ENCODE measurements around the gene IFNA6. TPM values are rescaled to one million over a fixed set of nuclear protein-coding genes. Genes with fewer than 3 reads are reported as not detected.
"Not testable (repeated sequence)": the region's sequence is repeated elsewhere in the genome, so short reads cannot be mapped to it uniquely, and the experiment has no call there.

The IFNA6 gene
- total RNA-seq, 1 experiment from 2014 or later: not detected

- no peak for ATAC-seq
- CTCF ChIA-PET: no interaction called here
- H3K27me3 ChIP-seq (ENCODE audit: insufficient read depth, low read length): 0 out of 2 replicates have a peak, but pooled peaks cover 3% of the 10 kb centered on the region
Measured at GRCh38 chr9:21367957-21368356, 17.3 kb upstream of the IFNA6 start, which contains the start of gene IFNA13. IFNA13 (minus strand) TSS chr9:21368057; CDS start chr9:21368010, 47 bp downstream.

GRCh38 chr9:21367169-21367568 is 16.5 kb upstream of the IFNA6 start:
- H3K36me3 ChIP-seq (ENCODE audit: control insufficient read depth in 1 of 2, insufficient read depth in 2 of 2, low read length in 2 of 2); H3K4me3 ChIP-seq (replicated peaks in 1 of 2; ENCODE audit: low read depth in 1 of 2, low read length in 2 of 2); H3K4me1 ChIP-seq (ENCODE audit: control insufficient read depth in 1 of 2, insufficient read depth in 2 of 2, low read length in 2 of 2); H2AFZ ChIP-seq (ENCODE audit: low read depth, low read length, poor library complexity, severe bottlenecking); DNase-seq (ENCODE audit: low read depth, low spot score); BruUV-seq (replicated peaks); ATAC-seq; H3K9ac ChIP-seq (ENCODE audit: low read length); H3K9me3 ChIP-seq (ENCODE audit: control insufficient read depth in 1 of 2, insufficient read depth in 1 of 2, low read depth in 1 of 2, low read length in 2 of 2); H4K20me1 ChIP-seq (ENCODE audit: insufficient read depth); RAD21 ChIA-PET (ENCODE audit: low non-redundant PET in 1 of 2, low total read pairs in 2 of 2, uncharacterized antibody in 2 of 2, unreplicated experiment in 2 of 2); POLR2A ChIA-PET; H3K9me2 ChIP-seq (ENCODE audit: insufficient read depth); H3K4me2 ChIP-seq (ENCODE audit: low read length); H3K27me3 ChIP-seq (ENCODE audit: insufficient read depth, low read length); CTCF ChIA-PET; H3K79me2 ChIP-seq (ENCODE audit: insufficient read depth, low read length); intact Hi-C loops (cut with micrococcal nuclease); H3K27ac ChIP-seq (ENCODE audit: low read depth, low read length): not testable (repeated sequence)

More at GRCh38 chr9:21367957-21368356, 17.3 kb upstream of the IFNA6 start, which contains the start of gene IFNA13:
- Histone ChIP-seq H3K4me1 (ENCODE audit: control insufficient read depth in 1 of 2, insufficient read depth in 2 of 2, low read length in 2 of 2) (no peaks in the 10 kb centered on the region), H3K4me2 (ENCODE audit: low read length) (no peak within 1 kb of the TSS), H2AFZ (ENCODE audit: low read depth, low read length, poor library complexity, severe bottlenecking) (no peak within 1 kb of the TSS), H3K27ac (ENCODE audit: low read depth, low read length) (no peak within 1 kb of the TSS), H3K79me2 (ENCODE audit: insufficient read depth, low read length) (no peaks in the 10 kb centered on the region), H3K36me3 (ENCODE audit: control insufficient read depth in 1 of 2, insufficient read depth in 2 of 2, low read length in 2 of 2) (no peaks in the 10 kb centered on the region), H4K20me1 (ENCODE audit: insufficient read depth) (no peaks in the 10 kb centered on the region), H3K9me3 (ENCODE audit: control insufficient read depth in 1 of 2, insufficient read depth in 1 of 2, low read depth in 1 of 2, low read length in 2 of 2) (no peaks in the 10 kb centered on the region), H3K9ac (ENCODE audit: low read length) (no peak within 1 kb of the TSS), H3K4me3 (replicated peaks in 1 of 2; ENCODE audit: low read depth in 1 of 2, low read length in 2 of 2) (no peak within 1 kb of the TSS), H3K9me2 (ENCODE audit: insufficient read depth) (no peaks in the 10 kb centered on the region)
- DNase-seq (ENCODE audit: low read depth, low spot score): no peak
- ChIA-PET POLR2A (no interaction called here), RAD21 (ENCODE audit: low non-redundant PET in 1 of 2, low total read pairs in 2 of 2, uncharacterized antibody in 2 of 2, unreplicated experiment in 2 of 2) (no interaction called here)
- TF ChIP-seq ELF1 (IDR thresholded peaks at IDR 0.05; ENCODE audit: borderline replicate concordance, low read depth) (no peak), REST (IDR thresholded peaks at IDR 0.05; ENCODE audit: low read depth) (no peak), EZH2phosphoT487 (IDR thresholded peaks at IDR 0.05; ENCODE audit: borderline replicate concordance) (no peak), CEBPB (IDR thresholded peaks at IDR 0.05; ENCODE audit: low read depth) (no peak), SRF (IDR thresholded peaks at IDR 0.05; ENCODE audit: low read depth) (no peak), ZFX (IDR thresholded peaks at IDR 0.05) (no peak), ZNF274 (IDR thresholded peaks at IDR 0.05; ENCODE audit: low read depth, low read length) (no peak), SP1 (IDR thresholded peaks at IDR 0.05; ENCODE audit: low read depth) (no peak), FOSL1 (IDR thresholded peaks at IDR 0.05; ENCODE audit: low read depth) (no peak), POLR2A (IDR thresholded peaks at IDR 0.05; ENCODE audit: borderline replicate concordance, extremely low read depth, insufficient read depth, insufficient read length) (no peak), RAD21 (IDR thresholded peaks at IDR 0.05; ENCODE audit: low read depth) (no peak)
- TF ChIP-seq, protein P1, sequence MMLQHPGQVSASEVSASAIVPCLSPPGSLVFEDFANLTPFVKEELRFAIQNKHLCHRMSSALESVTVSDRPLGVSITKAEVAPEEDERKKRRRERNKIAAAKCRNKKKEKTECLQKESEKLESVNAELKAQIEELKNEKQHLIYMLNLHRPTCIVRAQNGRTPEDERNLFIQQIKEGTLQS (IDR thresholded peaks at IDR 0.05): no peak
- TF ChIP-seq, protein P2, sequence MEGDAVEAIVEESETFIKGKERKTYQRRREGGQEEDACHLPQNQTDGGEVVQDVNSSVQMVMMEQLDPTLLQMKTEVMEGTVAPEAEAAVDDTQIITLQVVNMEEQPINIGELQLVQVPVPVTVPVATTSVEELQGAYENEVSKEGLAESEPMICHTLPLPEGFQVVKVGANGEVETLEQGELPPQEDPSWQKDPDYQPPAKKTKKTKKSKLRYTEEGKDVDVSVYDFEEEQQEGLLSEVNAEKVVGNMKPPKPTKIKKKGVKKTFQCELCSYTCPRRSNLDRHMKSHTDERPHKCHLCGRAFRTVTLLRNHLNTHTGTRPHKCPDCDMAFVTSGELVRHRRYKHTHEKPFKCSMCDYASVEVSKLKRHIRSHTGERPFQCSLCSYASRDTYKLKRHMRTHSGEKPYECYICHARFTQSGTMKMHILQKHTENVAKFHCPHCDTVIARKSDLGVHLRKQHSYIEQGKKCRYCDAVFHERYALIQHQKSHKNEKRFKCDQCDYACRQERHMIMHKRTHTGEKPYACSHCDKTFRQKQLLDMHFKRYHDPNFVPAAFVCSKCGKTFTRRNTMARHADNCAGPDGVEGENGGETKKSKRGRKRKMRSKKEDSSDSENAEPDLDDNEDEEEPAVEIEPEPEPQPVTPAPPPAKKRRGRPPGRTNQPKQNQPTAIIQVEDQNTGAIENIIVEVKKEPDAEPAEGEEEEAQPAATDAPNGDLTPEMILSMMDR (IDR thresholded peaks at IDR 0.05 in 2 of 3, conservative IDR thresholded peaks at IDR 0.05 in 1 of 3; ENCODE audit: borderline replicate concordance in 1 of 3, insufficient read depth in 1 of 3, low read depth in 2 of 3, low read length in 2 of 3): no peak
- intact Hi-C loops (cut with micrococcal nuclease): no loop called here
- BruUV-seq (replicated peaks): no TSS peak
